Activated T-cell treated with anti-CD3 and anti-CD28 coated beads for 4 hours (primary cell): Measurements from ENCODE around the gene RPUSD3.
"Not testable (repeated sequence)": the region's sequence is repeated elsewhere in the genome, so short reads cannot be mapped to it uniquely, and the experiment has no call there.

ENCODE experiments used
- DNase-seq: peaks from one replicate; pipeline ENCODE4 v3.0.0-alpha.2; 2020

The RPUSD3 gene, protein sequence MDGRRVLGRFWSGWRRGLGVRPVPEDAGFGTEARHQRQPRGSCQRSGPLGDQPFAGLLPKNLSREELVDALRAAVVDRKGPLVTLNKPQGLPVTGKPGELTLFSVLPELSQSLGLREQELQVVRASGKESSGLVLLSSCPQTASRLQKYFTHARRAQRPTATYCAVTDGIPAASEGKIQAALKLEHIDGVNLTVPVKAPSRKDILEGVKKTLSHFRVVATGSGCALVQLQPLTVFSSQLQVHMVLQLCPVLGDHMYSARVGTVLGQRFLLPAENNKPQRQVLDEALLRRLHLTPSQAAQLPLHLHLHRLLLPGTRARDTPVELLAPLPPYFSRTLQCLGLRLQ

DNA sequence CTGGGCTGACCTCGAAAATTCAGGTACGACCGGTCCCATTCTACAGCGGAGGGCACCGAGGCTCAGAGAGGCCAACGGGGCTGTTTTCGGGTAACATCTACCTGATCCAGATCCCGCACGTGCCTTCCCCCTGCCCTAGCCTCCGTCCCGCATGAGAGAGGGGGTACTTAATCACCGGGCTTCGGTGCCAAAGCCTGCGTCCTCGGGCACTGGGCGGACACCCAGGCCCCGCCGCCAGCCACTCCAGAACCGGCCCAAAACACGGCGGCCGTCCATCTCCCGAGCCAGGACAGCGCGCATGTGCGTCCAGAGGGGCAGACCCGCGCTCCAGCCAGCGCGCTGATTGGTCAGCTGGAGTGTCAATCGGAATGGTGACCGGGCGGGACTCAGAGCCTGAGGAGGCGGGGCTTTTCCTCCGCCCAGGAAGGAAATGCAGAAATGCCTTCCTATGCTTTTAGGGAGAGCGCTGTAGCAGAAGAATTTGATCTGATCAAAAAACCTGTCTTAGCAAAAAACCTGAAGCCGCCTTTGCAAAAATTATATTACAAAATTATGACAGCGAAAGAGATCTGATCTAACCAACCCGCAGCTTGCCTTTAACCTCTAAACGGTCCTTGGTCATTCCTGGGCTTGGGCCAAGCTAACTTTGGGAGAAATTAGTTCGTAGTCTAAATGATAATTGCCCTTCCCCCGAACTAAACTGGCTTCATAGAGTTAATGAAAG is at the start of gene RPUSD3:
TSS of gene RPUSD3 (minus strand) at position 294 of the 724 bp plus-strand sequence. CDS start at position 276, 18 bp downstream.
- peak; percentile 95 for DNase-seq

DNA sequence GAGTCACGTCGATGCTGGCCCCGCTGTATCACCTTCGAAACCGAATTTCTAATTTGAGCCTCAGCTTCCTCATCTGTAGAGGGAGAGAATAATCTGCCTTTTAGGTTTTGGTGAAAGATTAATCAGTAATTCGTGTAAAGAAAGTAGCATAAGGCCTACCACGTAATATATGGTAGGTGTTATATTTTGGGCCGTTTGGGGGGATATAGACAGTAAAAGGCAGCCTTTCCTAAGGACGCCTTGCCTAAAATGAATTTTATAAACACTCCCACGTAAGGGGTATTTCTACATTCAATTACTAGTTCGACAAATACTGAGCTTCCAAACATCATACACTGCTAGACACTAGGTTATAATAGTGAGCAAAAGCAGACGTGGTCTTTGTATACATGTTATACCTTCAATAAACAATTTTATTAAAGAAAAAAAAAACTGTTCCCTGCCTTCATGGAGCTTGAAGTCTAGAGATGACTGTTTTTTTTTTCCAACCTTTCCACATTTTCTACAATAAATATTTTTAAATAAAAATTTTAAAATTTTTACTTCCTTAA is 47.3 kb upstream of the RPUSD3 start:
- no peak for DNase-seq

DNA sequence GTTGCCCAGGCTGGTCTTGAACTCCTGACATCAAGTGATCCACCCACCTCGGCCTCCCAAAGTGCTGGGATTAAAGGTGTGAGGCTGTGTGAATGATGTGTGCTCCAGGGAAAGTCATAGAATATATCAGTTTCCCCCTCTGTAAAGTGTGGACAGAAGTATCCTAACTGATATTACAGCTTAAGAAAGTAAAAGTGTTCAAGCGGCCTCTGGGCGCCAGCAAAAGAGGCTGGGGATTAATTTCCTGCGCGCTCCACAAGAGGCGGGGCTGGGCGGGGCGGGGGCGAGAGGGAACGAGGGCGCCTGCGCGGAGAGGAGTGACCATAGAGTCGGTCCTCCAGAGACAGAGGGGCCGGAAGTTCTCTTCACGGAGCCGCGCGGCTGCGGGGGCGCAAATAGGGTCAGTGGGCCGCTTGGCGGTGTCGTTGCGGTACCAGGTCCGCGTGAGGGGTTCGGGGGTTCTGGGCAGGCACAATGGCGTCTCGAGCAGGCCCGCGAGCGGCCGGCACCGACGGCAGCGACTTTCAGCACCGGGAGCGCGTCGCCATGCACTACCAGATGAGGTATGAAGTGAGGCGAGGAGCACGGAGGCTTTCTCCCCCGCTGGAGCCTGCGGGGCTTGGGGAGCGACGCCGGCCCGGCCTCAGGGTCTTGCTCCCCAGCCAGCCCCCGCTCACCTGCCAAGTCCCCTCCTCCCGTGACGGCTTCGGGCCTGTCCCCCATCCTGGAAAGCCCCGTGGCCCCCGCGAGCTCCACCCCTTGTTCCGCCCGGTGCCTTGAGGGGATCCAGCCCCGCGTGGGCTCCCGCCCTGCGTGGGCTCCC is 46.7 kb upstream of the RPUSD3 start, which contains the start of gene JAGN1:
TSS of gene JAGN1 (plus strand) at position 362 of the 823 bp plus-strand sequence. CDS start at position 475, 113 bp downstream.
- DNase-seq: peak; percentile 89

DNA sequence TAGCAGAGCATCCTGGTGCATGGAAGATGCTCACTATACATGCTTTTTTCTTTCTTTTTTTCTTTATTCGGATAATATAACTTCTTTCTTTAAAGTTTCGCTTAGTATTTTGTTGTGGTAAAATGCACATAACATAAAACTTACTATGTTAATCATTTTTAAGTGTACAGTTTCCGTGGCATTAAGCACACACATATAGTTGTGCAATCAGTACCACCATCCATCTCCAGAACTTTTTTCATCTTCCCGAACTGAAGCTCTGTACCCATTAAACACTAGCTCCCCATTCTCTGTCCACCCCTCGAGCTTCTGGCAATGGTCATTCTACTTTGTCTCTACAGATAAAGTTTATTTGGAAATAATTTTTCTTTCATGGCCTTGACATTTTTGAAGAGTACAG is 45.6 kb upstream of the RPUSD3 start:
- no peak for DNase-seq

DNA sequence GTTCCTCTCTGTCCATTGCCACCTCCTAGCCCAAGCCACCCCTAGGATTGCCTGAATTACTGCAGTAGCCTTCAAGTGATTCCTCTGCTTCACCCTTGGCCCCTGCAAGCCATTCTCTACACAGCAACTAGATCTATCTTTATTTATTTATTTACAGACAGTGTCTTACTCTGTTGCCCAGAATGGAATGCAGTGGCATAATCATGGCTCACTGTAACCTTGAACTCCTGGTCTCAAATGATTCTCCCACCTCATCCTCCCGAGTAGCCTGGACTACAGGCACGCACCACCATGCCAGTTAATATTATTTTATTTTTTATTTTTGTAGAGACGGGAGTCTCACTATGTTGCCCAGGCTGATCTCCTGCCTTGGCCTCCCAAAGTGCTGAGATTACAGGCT is 44.7 kb upstream of the RPUSD3 start:
- DNase-seq: no peak

DNA sequence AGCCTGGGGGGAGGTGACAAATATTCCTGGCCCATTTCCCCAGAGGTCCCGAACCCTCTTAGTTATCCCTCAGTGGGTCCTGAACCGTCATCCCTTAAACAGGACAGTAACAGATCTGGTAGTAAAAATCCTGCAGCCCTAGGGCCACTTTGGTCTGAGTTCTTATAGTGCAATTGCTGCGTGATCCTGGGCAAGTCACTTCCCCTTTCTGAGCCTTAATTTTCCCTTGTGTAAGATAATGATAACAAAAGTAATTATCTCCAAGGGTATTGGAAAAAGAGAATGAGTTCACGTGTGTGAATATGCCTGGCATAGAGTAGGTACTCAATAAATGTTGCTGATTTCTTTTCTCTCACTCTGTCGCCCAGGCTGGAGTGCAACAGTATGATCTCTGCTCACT is 43.7 kb upstream of the RPUSD3 start:
- DNase-seq: no peak

DNA sequence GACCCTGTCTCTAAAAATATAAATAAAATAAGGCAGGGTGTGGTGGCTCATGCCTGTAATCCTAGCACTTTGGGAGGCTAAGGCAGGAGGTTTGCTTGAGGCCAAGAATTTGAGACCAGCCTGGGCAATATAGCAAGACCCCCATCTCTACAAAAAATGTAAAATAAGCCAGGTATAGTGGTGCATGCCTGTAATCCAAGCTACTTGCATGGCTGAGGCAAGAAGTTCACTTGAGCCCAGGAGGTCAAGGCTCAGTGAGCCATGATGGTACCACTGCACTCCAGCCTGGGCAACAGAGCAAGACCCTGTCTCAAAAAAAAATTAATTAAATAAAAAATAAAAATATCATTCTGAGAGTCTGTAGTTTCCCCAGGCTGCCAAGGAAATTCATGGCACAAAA is 42.5 kb upstream of the RPUSD3 start:
- DNase-seq: no peak

DNA sequence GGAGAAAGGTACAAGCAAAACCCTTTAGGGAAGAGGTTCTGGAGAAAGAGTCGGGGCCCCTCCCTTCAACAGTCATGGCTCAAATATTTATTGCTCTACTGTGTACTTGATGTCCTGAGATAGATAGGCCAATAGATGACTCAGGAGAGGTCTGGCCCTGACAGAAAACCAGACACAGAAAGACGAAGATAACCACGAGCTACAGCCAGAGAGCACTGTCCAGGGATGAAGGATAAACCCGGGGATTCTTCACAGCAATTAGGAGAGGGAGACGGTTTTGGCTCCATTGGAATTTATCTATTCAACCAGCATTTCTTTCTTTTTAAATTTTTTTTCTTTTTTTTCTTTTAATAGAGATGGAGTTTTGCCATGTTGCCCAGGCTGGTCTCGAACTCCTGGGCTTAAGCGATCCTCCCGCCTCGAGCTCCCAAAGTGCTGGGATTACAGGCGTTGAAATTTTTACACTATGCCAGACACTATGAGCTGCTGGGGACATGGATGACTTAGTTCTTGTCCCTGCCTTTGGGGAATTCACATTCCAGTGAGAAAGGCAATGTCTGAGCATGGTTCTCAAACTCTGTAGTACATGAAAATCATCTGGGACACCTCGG is 40.9 kb upstream of the RPUSD3 start:
- DNase-seq: no peak

DNA sequence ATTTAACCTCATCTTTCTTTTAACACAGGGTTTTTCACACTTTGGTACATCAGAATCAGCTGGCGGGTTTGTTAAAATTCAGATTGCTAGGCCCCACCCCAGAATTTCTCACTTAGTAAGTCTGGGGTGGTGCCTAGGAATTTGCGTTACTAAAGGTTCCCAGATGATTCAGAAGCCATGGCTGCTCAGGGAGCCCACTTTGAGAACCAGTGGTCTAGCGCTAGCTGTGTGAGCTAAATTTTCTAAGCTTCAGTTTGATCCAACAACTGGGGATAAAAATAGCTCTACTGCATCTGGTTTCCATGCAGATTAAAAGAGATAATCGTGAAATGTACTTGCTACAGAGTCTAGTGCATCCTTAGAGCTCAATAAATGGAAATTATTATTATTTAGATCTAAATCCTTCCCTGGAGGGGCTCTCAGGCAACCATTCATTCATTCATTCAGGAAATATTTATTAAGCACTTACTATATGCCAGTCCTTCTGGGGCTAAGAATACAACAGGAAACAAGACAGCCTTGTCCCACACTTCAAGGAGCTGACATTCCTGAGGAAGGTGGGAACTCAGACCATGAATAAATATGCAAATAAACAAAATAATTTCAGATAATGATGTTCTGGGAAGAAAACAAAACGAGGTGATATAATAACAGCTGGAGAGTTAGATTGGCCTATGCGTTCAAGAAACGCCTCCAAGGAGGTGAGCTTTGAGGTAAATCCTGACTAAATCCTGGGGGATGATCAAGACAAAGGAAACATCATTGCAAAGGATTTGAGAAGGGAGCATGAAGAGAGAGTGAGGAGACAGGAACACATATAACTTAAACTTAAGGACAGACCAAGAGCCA is 40.1 kb upstream of the RPUSD3 start:
- no peak for DNase-seq

DNA sequence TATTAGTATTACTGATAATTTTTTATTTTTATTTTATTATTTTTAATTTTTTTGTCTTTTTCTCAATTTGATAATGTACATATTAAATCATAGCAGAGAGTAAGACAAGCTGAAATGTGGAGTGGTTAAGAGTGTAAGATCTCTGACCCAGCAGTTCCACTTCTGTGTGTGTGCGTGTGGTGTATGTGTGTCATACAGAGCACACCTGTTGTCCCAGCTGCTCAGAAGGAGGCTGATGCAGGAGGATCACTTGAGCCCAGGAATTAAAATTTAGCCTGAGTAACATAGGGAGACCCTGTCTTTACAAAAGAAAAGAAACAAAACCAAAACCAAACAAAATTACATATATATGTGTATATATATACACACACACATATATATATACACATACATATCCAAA is 37.6 kb upstream of the RPUSD3 start:
- DNase-seq: no peak

DNA sequence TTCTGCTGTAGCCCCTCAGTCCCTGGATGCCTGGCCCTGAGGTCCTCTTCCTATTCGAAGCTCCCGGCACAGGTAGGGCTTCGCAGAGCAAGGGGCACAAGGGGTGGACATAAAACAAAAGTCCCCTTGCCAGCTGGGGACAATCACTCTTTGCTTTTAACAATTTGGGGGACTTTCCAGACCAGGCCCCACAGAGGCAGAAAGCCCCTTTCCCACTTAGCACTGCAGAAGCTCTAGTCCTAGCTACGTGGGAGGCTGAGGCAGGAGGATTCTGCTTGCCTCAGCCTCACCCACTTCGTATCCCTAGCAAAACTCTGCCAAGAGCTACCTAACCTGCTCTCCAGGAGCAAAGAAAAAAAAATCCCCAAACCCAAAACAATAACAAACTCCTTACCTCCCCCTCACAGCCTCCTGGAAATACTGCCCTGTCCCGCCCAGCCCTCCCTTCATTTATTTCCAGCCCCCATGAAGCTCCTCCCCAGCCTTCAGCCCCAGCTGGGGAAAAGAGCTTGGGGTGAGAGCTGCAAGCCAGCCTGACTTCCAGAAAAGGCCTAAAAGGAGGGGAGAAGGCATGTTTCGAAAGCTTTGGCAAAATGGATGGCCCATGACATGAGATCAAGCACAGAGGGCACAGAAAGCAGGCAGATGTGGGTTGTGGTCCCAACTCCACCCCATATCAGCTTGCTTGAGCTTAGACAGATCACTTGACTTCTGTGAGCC is 36.2 kb upstream of the RPUSD3 start, which contains the start of gene CIDEC:
TSS of gene CIDEC (minus strand) at position 424 of the 720 bp plus-strand sequence. CDS start 1,767 bp downstream, outside the sequence.
- DNase-seq: no peak

DNA sequence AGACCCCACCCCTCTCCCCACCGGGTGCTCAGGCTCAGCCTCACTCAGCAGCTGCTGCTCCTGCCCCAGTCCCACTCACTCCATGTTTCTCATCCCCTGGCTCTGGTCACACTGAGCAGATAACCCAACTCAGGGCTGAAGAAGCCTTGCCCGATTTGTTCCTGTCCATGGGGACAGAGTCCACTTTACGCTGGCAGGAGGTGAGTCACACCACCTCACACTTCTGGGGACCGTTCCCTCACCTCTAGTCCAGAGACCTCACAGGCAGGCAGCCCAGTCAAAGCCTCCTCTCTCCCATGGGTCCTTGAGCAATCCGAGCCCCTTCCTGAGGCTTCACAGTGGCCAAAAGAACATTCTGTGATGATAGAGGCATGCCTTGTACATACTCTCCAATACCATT is 34.9 kb upstream of the RPUSD3 start:
- no peak for DNase-seq

DNA sequence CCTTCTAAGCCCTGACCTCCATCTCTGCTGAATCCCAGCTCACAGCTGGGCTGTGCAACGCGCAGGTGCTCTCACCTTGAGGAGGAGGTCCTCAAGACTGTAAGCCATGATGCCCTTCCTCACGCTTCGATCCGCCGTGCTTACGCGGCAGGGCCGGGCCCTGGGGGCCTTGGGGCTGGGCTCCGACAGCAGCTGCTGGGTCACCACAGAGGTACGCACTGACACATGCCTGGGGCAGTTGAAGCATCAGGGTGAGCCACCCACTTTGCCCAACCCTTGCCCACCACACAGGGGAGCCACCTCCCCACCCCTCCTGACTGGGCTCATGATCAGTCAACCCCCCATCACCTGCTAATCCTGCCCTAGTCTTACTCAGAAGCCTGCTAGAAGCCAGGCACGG is 33.2 kb upstream of the RPUSD3 start:
- no peak for DNase-seq

DNA sequence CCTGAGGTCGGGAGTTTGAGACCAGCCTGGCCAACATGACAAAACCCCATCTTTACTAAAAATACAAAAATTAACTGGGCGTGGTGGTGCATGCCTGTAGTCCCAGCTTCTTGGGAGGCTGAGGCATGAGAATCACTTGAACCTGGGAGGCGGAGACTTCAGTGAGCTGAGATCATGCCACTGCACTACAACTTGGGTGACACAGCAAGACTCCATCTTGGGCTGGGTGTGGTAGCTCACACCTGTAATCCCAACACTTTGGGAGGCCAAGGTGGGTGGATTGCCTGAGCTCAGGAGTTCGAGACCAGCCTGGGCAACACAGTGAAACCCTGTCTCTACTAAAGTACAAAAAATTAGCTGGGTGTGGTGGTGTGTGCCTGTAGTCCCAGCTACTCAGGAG is 32.4 kb upstream of the RPUSD3 start:
- DNase-seq: not testable (repeated sequence)

DNA sequence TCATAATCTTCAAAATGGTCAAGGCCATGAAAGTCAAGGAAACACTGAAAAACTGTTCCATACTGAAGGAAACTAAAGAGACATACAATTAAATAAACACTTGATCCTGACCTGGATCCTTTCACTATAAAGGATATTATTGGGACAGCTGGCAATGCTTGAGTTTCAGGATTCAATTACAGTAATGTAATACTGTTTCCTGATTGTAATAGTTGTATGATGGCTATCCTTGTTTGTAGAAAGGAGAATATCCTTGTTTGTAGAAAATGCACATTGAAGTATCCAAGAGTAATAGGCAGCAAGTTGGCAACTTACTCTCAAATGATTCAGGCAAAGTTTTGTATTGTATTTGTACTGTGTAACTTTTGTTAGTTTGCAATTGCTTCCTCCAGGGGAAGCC is 31.6 kb upstream of the RPUSD3 start:
- DNase-seq: no peak

DNA sequence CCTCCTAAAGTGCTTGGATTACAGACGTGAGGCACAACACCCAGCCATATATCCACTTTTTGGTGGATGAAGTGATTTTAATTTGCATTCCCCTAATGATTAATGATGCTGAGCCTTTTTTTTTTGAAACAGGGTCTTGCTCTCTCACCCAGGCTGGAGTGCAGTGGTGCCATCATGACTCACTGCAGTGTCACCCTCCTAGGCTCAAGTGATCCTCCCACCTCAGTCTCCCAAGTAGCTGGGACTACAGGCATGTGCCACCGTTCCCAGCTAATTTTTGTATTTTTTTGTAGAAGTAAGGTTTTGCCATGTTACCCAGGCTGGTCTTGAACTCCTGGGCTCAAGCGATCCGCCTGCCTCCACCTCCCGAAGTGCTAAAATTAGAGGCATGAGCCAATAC is 28.3 kb upstream of the RPUSD3 start:
- DNase-seq: not testable (repeated sequence)

DNA sequence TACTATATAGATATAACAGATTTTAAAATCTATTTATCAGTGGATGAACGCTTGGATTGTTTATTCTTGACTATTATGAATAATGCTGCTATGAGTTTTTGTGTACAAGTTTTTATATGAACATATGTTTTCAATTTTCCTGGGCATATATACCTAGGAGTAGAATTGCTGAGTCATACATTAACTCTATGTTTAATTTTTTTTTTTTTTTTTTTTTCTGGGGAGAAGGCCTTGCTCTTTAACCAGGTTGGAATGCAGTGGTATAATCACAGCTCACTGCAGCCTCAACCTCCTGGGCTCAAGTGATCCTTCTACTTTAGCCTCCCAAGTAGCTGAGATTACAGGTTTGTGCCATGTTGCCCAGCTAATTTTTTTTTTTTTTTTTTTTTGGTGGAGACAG is 27.2 kb upstream of the RPUSD3 start:
- no peak for DNase-seq

DNA sequence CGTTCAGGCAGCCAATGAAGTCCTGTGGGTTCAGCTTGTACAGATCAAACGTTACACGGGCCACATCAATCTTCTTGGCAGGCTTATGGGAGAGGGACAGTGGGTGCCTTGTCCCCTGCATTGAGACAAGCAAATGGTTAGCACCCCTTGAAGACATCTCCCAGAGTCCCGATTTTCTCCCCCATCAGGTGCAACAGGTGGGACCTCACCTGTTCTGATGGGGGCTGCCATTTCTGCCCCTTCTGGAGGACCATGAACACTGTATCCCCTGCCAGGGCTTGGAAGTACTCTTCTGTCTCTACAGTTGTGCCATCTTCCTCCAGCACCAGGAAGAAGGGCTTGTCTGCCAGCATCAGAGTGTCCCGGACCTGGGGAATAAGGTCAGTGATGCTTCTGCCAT is 26.1 kb upstream of the RPUSD3 start:
- DNase-seq: no peak

DNA sequence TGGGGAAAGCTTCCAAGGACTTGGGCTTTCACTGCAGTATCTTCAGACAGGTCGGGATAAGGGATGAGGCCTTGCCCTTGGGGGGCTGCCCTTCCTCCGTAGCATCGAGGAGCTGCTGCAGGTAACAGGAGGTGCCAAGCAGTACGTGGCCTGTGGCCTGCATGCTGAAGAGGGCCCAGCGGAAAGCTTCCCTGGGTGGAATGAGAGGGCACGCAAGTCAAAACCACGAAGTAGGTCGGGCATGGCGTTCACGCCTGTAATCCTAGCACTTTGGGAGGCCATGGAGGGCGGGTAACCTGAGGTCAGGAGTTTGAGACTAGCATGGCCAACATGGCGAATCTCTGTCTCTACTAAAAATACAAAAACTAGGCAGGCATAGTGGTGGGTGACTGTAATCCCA is 23.3 kb upstream of the RPUSD3 start:
- DNase-seq: no peak

DNA sequence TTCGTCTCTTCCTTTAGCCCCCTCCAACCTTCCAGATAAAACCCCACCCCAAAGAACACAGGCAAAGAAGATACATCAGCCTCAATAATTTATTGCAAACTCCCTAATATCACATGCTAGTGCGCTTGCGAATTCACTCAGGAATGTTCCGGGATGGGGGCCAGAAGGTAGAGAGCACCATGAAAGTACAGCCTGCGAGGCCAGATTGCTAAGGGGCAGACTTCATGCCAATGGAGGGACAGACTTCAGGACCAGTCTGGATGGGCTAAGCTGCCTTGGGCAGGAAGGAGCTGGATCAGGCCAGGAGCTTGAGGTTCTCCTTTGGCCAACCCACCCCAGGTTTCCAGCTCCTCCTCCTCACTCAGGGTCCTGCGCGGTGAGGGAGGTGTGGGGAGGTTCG is 22.8 kb upstream of the RPUSD3 start:
- DNase-seq: no peak

DNA sequence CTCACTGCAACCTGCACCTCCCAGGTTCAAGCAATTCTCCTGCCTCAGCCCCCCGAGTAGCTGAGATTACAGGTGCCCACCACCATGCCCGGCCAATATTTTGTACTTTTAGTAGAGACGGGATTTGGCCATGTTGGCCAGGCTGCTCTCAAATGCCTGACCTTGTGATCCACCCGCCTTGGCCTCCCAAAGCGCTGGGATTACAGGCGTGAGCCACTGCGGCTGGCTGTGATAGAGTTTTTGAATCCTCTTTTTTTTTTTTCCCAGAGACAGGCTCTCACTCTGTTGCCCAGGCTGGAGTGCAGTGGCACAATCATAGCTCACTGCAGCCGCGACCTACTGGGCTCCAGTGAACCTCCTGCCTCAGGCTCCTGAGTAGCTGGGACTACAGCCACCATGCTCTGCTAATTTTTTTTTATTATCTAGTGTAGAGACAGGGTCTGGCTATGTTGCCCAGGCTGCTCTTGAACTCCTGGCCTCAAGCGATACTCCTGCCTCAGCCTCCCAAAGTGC is 21.4 kb upstream of the RPUSD3 start:
- not testable (repeated sequence) for DNase-seq
